Endothelial cell of umbilical vein (primary cell): Measurements from ENCODE around the gene PRDM10. TPM values are rescaled to one million over a fixed set of nuclear protein-coding genes. Genes with fewer than 3 reads are reported as not detected.
"Not testable (repeated sequence)": the region's sequence is repeated elsewhere in the genome, so short reads cannot be mapped to it uniquely, and the experiment has no call there.

Source experiments
- BruUV-seq: library from RNA; stranded (reverse); fragments of 400-500 nt; replicated peaks from 2 replicates; lab custom pipeline; 2021; lab: Mats Ljungman, UMichigan
- CTCF ChIA-PET: fragments of 300-600, 350-600 bp; sonication (Branson Sonifier 250); formaldehyde crosslinking; loops from one replicate; lab custom pipeline; 2021; ENCODE audit warnings: antibody characterized with exemption, inconsistent platforms; lab: Charles Lee
- POLR2A ChIA-PET: fragments of 300-600, 350-600 bp; sonication (Branson Sonifier 250); formaldehyde crosslinking; loops from one replicate; lab custom pipeline; 2021; ENCODE audit warnings: antibody characterized with exemption, inconsistent platforms; lab: Charles Lee
- DNase-seq: peaks from one replicate; pipeline ENCODE4 v3.0.0-alpha.2; 2011; ENCODE audit warnings: low read depth, low spot score
- FAIRE-seq: peaks from 2 replicates; lab custom pipeline; 2011; peaks lifted over from hg19 to GRCh38; lab: Jason Lieb, UNC
- H2AFZ ChIP-seq: 2 replicates; pipeline ENCODE4 v1.6.0; 2012; ENCODE audit warnings: low read depth, low read length, control low read depth, inconsistent platforms
- H3K27ac ChIP-seq: 2 replicates; pipeline ENCODE4 v1.5.1; 2011; ENCODE audit warnings: low read depth, mild to moderate bottlenecking, control low read depth, low read length, moderate library complexity; ENCODE audit not compliant: insufficient read depth
- H3K27me3 ChIP-seq, 2 experiments: 2 replicates each; pipeline versions ENCODE4 v1.6.0 to v1.6.1; 2011; ENCODE audit warnings: low read length in 2 of 2, mixed read lengths in 1 of 2; ENCODE audit not compliant: control insufficient read depth in 2 of 2, insufficient read depth in 2 of 2
- H3K36me3 ChIP-seq, 2 experiments: 2 replicates in 1 of 2; 3 replicates in 1 of 2; pipeline ENCODE4 v1.5.1; 2011; ENCODE audit warnings: low read length in 2 of 2, mild to moderate bottlenecking in 1 of 2, moderate library complexity in 1 of 2; ENCODE audit not compliant: control insufficient read depth in 2 of 2, insufficient read depth in 2 of 2; ENCODE audit errors: extremely low read depth in 1 of 2
- H3K4me1 ChIP-seq: 3 replicates; pipeline ENCODE4 v1.5.1; 2011; ENCODE audit warnings: mild to moderate bottlenecking, low read length; ENCODE audit not compliant: control insufficient read depth, insufficient read depth; ENCODE audit errors: extremely low read depth
- H3K4me2 ChIP-seq: 2 replicates; pipeline ENCODE4 v1.6.1; 2011; ENCODE audit warnings: low read length, control low read depth, mixed read lengths; ENCODE audit not compliant: insufficient read depth
- H3K4me3 ChIP-seq, 3 experiments: fragments of 200-600 bp in 1 of 3; sonication (generic), shearing (Covaris generic) in 1 of 3; replicated peaks in 1 of 3; 2 replicates each; pipeline ENCODE4 v1.5.1; 2011 to 2016; ENCODE audit warnings: control low read depth in 3 of 3, low read length in 3 of 3, mild to moderate bottlenecking in 2 of 3, inconsistent platforms in 1 of 3, low read depth in 1 of 3, moderate library complexity in 1 of 3; ENCODE audit not compliant: insufficient read depth in 1 of 3
- H3K79me2 ChIP-seq: 2 replicates; pipeline ENCODE4 v1.6.0; 2012; ENCODE audit warnings: low read length, inconsistent platforms; ENCODE audit not compliant: control insufficient read depth, insufficient read depth
- H3K9ac ChIP-seq: replicated peaks from 2 replicates; pipeline ENCODE3; 2011; ENCODE audit warnings: low read length, control low read depth; ENCODE audit not compliant: insufficient read depth; ENCODE audit errors: extremely low read depth
- H3K9me1 ChIP-seq: replicated peaks from 3 replicates; pipeline ENCODE4 v1.6.0; 2011; ENCODE audit warnings: mild to moderate bottlenecking, low read length; ENCODE audit not compliant: control insufficient read depth, insufficient read depth; ENCODE audit errors: extremely low read depth
- H3K9me3 ChIP-seq: replicated peaks from 2 replicates; pipeline ENCODE4 v1.5.1; 2012; ENCODE audit warnings: low read length, inconsistent platforms; ENCODE audit not compliant: control insufficient read depth, insufficient read depth
- H4K20me1 ChIP-seq: replicated peaks from 2 replicates; pipeline ENCODE3; 2011; ENCODE audit warnings: mild to moderate bottlenecking, low read length; ENCODE audit not compliant: control insufficient read depth, insufficient read depth; ENCODE audit errors: extremely low read depth
- JUN ChIP-seq: IDR thresholded peaks from 2 replicates; pipeline ENCODE4 v1.6.1; 2011; ENCODE audit warnings: borderline replicate concordance, low read depth; ENCODE audit not compliant: insufficient read length, insufficient read depth
- MYC ChIP-seq: IDR thresholded peaks from one replicate; pipeline ENCODE4 v1.6.1; 2011; ENCODE audit warnings: mild to moderate bottlenecking, low read depth, low read length
- POLR2A ChIP-seq: IDR thresholded peaks from 2 replicates; pipeline ENCODE4 v1.6.1; 2012; ENCODE audit warnings: low read depth, mild to moderate bottlenecking, control low read depth, low read length
- dilution Hi-C: fragments of 300-500 bp; cut with MboI; formaldehyde crosslinking; loops from one replicate; pipeline ENCODE4 v1.15.0; 2019; ENCODE audit warnings: low sequenced_read_pairs; ENCODE audit not compliant: extremely low pct_ligation_motif_present
- intact Hi-C: fragments of 100-400 bp; cut with micrococcal nuclease; formaldehyde crosslinking; loops from one replicate; pipeline ENCODE4 v1.10.0; 2022
- polyA plus RNA-seq, 4 experiments: library from polyadenylated mRNA; depleted of rRNA in 3 of 4; stranded (reverse) in 3 of 4; unstranded in 1 of 4; fragments of >200 nt; gene quantifications; 2 replicates each; pipeline versions ENCODE4 v1.2.1 to v1.2.3, GENCODE V29; 2011 to 2012; ENCODE audit warnings: missing spikeins in 1 of 4
- total RNA-seq: library from RNA; stranded (reverse); gene quantifications from 2 replicates; pipeline ENCODE4 v1.2.3, GENCODE V29; 2021
- TF ChIP-seq, protein P1 (sequence below): IDR thresholded peaks from 2 replicates; pipeline ENCODE4 v1.6.1; 2011; ENCODE audit not compliant: insufficient read depth, insufficient read length
- TF ChIP-seq, protein P2 (sequence below), 2 donors: IDR thresholded peaks; 1 replicate in 1 of 2; 2 replicates in 1 of 2; pipeline ENCODE4 v1.5.1; 2011; ENCODE audit warnings: low read length in 2 of 2, mild to moderate bottlenecking in 2 of 2, moderate library complexity in 2 of 2, control low read depth in 1 of 2, inconsistent platforms in 1 of 2, low read depth in 1 of 2; ENCODE audit not compliant: insufficient read depth in 1 of 2; ENCODE audit errors: extremely low read depth in 1 of 2

PRDM10 gene
- total and polyA plus RNA-seq, 2 donors (not counting 3 experiments of a cell fraction or from before 2014, with no cell fraction given), result 9.6 to 13.0 TPM

DNA sequence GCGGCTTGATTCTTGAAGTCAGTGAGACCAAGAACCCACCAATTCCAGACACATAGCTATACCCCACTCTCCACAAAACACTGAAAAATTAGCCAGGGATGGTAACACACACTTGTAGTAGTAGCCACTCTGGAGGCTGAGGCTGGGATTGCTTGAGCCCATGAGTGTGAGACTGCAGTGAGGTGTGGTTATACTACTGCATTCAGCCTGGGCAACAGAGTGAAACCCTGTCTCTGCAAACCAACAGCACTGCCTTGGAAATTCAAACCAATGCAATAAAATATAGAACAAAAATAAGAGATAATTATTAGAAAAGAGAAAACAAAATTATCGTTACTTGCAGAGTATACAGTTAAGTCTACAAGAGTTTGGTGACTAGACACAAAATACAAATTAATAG lies 20.2 kb upstream of the PRDM10 start:
- dilution Hi-C loops (no loop called here), intact Hi-C loops (loop anchor here (1.0 kb wide), 2 partner anchors 19 to 20 kb away; no protein-coding TSS in a partner anchor)
- TF ChIP-seq, protein P1, sequence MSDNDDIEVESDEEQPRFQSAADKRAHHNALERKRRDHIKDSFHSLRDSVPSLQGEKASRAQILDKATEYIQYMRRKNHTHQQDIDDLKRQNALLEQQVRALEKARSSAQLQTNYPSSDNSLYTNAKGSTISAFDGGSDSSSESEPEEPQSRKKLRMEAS, result no peak
- no peak for TF ChIP-seq MYC
- TF ChIP-seq, protein P2, sequence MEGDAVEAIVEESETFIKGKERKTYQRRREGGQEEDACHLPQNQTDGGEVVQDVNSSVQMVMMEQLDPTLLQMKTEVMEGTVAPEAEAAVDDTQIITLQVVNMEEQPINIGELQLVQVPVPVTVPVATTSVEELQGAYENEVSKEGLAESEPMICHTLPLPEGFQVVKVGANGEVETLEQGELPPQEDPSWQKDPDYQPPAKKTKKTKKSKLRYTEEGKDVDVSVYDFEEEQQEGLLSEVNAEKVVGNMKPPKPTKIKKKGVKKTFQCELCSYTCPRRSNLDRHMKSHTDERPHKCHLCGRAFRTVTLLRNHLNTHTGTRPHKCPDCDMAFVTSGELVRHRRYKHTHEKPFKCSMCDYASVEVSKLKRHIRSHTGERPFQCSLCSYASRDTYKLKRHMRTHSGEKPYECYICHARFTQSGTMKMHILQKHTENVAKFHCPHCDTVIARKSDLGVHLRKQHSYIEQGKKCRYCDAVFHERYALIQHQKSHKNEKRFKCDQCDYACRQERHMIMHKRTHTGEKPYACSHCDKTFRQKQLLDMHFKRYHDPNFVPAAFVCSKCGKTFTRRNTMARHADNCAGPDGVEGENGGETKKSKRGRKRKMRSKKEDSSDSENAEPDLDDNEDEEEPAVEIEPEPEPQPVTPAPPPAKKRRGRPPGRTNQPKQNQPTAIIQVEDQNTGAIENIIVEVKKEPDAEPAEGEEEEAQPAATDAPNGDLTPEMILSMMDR (IDR thresholded peaks at IDR 0.05; ENCODE audit: extremely low read depth in 1 of 2, insufficient read depth in 1 of 2, low read depth in 1 of 2, low read length in 2 of 2), result no peak
- TF ChIP-seq JUN, result no peak
- TF ChIP-seq POLR2A, result no peak
- DNase-seq (no peak), FAIRE-seq (no peak)
- BruUV-seq, result no TSS peak
- POLR2A ChIA-PET, result no interaction called here
- Histone ChIP-seq H3K4me2 (peak overlapping the region; percentile 65), H3K4me1 (peaks cover 18% of the 10 kb centered on the region), H4K20me1 (no peaks in the 10 kb centered on the region), H3K27me3 (no peaks in the 10 kb centered on the region), H3K9me3 (no peaks in the 10 kb centered on the region), H3K9me1 (no peaks in the 10 kb centered on the region), H3K4me3 (no peak overlapping the region), H3K9ac (no peak overlapping the region), H3K36me3 (no peaks in the 10 kb centered on the region), H2AFZ (no peak overlapping the region), H3K27ac (peak overlapping the region; percentile 21), H3K79me2 (no peaks in the 10 kb centered on the region)
- CTCF ChIA-PET, result interaction anchor here (0.8 to 1.1 kb wide), 2 partner anchors 19 to 109 kb away, joined by 3 to 4 read pairs; no protein-coding TSS in a partner anchor

DNA sequence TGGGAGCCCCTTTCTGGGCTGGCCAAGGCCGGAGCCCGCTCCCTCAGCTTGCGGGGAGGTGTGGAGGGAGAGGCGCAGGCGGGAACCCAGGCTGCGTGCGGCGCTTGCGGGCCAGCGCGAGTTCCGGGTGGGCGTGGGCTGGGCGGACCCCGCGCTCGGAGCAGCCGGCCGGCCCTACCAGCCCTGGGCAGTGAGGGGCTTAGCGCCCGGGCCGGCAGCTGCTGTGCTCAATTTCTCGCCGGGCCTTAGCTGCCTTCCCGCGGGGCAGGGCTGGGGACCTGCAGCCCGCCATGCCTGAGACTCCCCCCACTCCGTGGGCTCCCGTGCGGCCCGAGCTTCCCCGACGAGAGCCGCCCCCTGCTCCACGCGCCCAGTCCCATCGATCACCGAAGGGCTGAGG lies 19.0 kb upstream of the PRDM10 start:
- POLR2A ChIA-PET, result not testable (repeated sequence)

More for the DNA sequence above, 19.0 kb upstream of the PRDM10 start:
- H3K4me2 ChIP-seq, BruUV-seq, dilution Hi-C loops, H3K9ac ChIP-seq, H3K36me3 ChIP-seq, DNase-seq, H3K27ac ChIP-seq, H2AFZ ChIP-seq, FAIRE-seq, H3K4me3 ChIP-seq, H3K9me1 ChIP-seq, H3K79me2 ChIP-seq, H3K9me3 ChIP-seq, H3K27me3 ChIP-seq, H4K20me1 ChIP-seq, intact Hi-C loops: not testable (repeated sequence)
- CTCF ChIA-PET, result interaction anchor here (1.1 kb wide), 1 partner anchor 41 kb away, joined by 3 read pairs; no protein-coding TSS in a partner anchor
- peaks cover 18% of the 10 kb centered on the region for H3K4me1 ChIP-seq
